Activated T-cell treated with anti-CD3 and anti-CD28 coated beads for 24 hours (primary cell): ENCODE results near the gene CTDSPL2.
"Not testable (repeated sequence)": the region's sequence is repeated elsewhere in the genome, so short reads cannot be mapped to it uniquely, and the experiment has no call there.

Experiments used
- DNase-seq: peaks from one replicate; pipeline ENCODE4 v3.0.0-alpha.2; 2020; ENCODE audit warnings: low read depth

CTDSPL2 gene

DNA sequence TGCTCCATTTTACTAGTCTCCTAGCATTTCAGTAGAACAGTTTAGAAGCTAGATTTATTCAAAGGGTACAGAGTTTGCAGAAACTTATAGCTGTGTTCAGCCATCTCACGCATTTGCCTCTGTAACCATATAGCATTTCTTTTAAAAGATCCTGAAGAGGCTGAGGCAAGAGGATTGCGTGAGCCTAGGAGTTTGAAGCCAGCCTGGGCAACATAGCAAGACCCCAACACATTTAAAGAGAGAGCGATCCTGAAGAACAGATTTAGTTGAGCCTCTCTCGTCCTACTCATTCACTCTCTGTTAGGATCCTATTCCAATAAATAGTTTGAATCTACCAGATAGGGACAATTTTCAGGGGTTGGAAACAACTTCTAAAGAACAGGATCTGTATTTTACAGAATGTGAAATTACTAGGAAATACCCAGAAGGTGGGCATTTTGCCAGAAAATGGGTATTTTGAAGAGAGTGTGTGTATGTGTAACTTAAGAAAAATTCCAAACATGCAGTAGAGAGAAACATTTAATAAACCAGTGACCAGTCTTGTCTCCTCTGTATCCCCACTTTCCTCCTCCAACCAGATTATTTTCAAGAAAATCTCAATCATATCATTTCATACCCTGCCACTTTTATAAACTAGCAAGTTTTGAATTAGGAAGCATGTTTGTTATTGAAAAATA is 114.0 kb downstream of the CTDSPL2 start:
- DNase-seq: no peak

GRCh38 chr15:44542596-44542995 is 115.2 kb downstream of the CTDSPL2 start:
- no peak for DNase-seq

DNA sequence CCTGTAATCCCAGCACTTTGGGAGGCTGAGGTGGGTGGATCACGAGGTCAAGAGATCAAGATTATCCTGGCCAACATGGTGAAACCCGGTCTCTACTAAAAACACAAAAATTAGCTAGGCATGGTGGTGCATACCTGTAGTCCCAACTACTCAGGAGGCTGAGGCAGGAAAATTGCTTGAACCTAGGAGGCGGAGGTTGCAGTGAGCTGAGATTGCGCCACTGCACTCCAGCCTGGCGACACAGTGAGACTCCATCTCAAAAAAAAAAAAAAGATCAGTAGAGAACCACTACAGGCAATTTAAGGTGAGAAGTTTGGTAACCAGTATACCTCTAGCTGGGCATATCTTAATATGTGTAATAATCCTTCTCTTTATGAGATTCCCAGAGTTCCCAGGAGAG is 117.3 kb downstream of the CTDSPL2 start:
- not testable (repeated sequence) for DNase-seq

DNA sequence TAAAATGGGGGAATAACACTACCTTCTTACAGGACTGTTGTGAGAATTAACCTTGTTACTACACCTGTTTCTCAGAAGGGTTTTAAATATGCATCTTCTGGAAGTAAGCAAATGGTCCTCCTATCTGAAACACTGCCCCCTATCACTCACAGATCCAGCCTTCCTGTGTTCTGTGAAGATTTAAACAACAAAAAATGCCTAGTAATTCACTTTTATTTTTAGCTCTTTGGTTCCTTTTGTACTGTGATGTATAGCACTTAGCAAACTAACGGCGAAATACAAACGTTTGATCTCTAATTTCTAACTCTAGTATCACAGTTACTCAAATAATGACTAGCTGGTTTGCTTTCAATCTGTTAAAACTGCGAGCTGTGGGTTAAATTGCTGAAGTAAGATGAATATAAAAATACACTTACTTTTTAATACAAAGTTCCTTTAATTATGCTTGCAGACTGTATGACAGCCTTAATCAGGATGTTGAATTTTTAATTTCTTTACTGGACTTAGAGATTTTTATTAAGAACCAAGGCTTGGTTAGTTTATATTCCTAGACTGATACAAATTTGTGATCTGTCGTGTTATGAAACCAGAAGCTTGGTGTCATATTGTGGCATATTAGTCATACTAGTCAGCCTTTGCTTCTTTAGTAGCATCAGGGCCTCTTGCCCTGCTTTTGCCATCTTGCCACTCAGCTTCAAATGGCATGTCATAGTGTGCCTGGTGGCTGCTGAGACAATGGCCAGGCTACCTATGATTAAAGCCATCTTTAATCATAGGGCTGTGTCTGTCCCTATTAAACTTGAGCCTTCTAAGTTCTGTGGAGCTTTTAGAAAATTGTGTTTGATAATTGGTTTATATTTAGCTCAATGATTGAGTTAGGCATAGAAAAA is 118.7 kb downstream of the CTDSPL2 start:
- DNase-seq: peak; percentile 43

DNA sequence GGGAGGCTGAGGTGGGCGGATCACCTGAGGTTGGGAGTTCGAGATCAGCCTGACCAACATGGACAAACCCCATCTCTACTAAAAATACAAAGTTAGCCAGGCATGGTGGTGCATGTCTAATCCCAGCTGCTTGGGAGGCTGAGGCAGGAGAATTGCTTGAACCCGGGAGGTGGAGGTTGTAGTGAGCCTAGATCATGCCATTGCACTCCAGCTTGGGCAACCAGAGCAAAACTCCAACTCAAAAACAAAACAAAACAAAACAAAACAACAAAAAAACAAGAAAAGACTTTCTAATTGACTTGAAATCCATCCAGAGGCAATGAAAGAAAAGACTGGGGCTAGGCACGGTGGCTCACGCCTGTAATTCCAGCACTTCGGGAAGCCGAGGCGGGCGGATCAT is 121.7 kb downstream of the CTDSPL2 start:
- DNase-seq: not testable (repeated sequence)

DNA sequence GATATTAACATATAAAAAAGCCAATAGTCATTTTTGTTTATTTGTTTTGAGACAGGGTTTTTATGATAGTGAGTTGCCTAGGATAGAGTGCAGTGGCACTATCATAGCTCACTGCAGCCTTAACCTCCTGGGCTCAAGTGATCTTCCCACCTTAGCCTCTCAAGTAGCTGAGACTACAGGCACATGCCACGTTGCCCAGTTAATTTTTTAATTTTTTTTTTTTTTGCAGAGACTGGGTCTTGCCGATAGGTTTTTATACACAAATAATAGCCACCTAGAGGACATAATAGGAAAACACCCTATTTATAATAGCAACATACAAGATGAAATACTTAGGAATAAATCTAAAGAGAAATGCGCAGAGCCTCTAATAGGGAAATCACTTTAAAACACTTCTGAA is 122.8 kb downstream of the CTDSPL2 start:
- DNase-seq: no peak

DNA sequence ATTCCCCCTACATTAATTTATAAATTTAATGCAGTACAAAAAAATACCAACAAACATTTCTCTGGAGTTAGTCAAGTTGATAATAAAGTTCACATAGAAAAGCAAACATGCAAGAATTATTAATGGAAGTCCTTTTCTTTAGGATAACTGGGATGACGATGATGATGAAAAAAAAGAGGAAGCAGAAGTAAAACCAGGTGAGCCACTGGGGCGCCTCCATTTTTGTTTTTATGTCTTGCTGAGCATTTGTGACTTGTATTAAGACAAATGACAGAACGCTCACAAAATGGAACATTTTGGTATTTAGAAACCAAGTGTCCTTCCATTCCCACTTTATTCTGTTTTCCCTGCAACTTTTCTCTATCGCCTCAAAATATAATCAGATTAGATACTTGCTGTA is 123.3 kb downstream of the CTDSPL2 start:
- no peak for DNase-seq

DNA sequence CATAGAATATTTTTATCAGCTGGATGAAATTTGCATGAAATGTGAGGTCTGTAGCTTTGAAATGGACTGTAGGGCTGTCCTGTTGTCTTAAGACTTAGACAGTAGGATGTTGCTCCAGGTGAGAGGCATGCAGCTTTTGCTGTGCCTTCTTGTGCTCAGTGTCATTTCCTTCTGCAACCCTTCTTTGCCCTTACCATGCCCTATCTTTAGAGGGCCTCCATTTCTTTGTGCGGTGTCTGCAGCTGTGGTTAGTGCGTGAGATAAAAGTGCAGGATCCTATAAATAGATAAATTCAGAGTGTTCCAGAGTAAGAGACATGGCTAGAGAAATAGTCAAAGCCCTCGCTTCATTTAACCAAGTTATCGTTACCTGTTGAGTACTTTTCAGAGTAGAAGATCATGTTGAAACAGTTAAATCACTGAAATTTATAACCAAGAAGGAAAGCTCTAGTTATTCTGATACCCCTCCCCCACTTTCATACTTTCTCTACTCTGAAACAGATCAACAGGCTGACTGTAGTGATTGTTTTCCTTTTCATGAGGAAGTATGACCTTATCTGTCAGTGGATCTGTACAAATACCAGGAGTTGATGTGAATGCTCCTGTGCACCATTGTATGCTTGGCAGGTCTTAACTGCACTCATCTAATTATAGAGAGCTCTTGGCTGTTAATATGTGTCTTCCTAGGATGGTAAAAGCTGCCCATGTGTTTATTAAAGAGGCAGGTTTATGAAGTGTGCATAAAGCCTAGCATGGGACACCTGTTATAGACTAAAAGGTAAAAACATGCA is 127.7 kb downstream of the CTDSPL2 start:
- DNase-seq: no peak

DNA sequence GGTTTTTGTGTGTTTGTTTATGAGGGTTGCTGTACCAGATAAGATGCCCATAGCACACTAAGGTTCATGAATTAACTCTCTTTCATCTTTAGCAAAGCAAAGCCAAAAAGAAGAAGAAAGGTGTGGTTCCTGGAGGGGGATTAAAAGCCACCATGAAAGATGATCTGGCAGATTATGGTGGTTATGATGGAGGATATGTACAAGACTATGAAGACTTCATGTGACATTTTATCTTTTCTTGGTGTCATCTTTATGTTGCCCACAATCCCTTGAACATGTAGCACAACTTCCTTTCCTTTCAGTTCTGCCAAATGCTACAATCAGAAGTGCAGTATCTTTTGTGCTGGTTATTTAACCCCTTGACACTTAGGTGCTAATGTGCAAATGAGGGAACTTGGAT is 133.5 kb downstream of the CTDSPL2 start:
- DNase-seq: not testable (repeated sequence)

GRCh38 chr15:44565387-44566154 is 138.1 kb downstream of the CTDSPL2 start:
- no peak for DNase-seq

GRCh38 chr15:44566155-44566540 is 138.7 kb downstream of the CTDSPL2 start:
- DNase-seq: no peak

GRCh38 chr15:44568338-44568737 is 140.9 kb downstream of the CTDSPL2 start:
- no peak for DNase-seq

GRCh38 chr15:44569316-44569715 is 141.9 kb downstream of the CTDSPL2 start:
- no peak for DNase-seq

DNA sequence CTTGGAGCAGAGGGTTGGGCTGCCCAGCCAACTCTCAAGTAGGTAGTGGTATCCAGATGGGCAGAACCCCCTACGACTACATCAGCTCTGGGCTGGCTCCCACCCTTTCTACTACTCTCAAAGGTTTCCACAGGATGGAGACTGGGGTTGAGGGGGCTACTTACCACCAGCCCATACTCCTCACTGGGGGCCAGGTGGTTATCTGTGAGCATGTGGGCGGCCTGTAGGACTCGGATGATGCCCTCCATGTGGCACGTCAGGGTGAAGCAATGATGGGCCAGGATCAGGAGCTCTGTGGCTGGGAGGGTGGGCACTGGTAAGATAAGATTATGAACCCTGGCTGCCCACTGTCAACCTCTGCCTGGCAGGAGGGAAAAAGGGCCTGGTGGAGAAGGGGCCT is 142.9 kb downstream of the CTDSPL2 start:
- DNase-seq: no peak

- DNase-seq: no peak
These were observed 146.0 kb downstream of the CTDSPL2 start for GRCh38 chr15:44573386-44573785.

- no peak for DNase-seq
These were observed 147.3 kb downstream of the CTDSPL2 start for GRCh38 chr15:44574734-44575133.
